NOMO-1 treated with dmso at 0.1 percent for 144 hours (cell line): ENCODE measurements around the gene RNF169.
"Not testable (repeated sequence)": the region's sequence is repeated elsewhere in the genome, so short reads cannot be mapped to it uniquely, and the experiment has no call there.

Source experiments
- DNase-seq: peaks from one replicate; lab custom pipeline; 2025; ENCODE audit not compliant: unreplicated experiment; lab: John Stamatoyannopoulos, UW

The RNF169 gene

GRCh38 chr11:74766905-74767304 is 18.3 kb downstream of the RNF169 start:
- DNase-seq = no peak

- DNase-seq = not testable (repeated sequence)
Observed at GRCh38 chr11:74768172-74768651, 19.6 kb downstream of the RNF169 start.

- DNase-seq = no peak
Observed at GRCh38 chr11:74769055-74769707, 20.5 kb downstream of the RNF169 start.

- DNase-seq = no peak
Observed at GRCh38 chr11:74770456-74770855, 21.8 kb downstream of the RNF169 start.

GRCh38 chr11:74771139-74771538 is 22.5 kb downstream of the RNF169 start:
- no peak for DNase-seq

- no peak for DNase-seq
Observed at GRCh38 chr11:74773476-74773875, 24.8 kb downstream of the RNF169 start.

- DNase-seq = no peak
Observed at GRCh38 chr11:74775762-74776161, 27.1 kb downstream of the RNF169 start.

GRCh38 chr11:74776546-74776945 is 27.9 kb downstream of the RNF169 start:
- no peak for DNase-seq

- no peak for DNase-seq
Observed at GRCh38 chr11:74777038-74777437, 28.4 kb downstream of the RNF169 start.

GRCh38 chr11:74777877-74778276 is 29.2 kb downstream of the RNF169 start:
- DNase-seq = no peak

- no peak for DNase-seq
Observed at GRCh38 chr11:74778581-74778980, 29.9 kb downstream of the RNF169 start.

GRCh38 chr11:74780248-74781005 is 31.8 kb downstream of the RNF169 start:
- DNase-seq = no peak

- DNase-seq = peak; percentile 91
Observed at GRCh38 chr11:74783241-74783871, 34.7 kb downstream of the RNF169 start.

GRCh38 chr11:74784234-74784633 is 35.6 kb downstream of the RNF169 start:
- no peak for DNase-seq

GRCh38 chr11:74784726-74785125 is 36.1 kb downstream of the RNF169 start:
- no peak for DNase-seq

- no peak for DNase-seq
Observed at GRCh38 chr11:74786574-74786973, 37.9 kb downstream of the RNF169 start.

- DNase-seq = no peak
Observed at GRCh38 chr11:74791333-74792100, 42.9 kb downstream of the RNF169 start.

- DNase-seq = no peak
Observed at GRCh38 chr11:74806267-74806666, 57.6 kb downstream of the RNF169 start.

GRCh38 chr11:74809801-74810200 is 61.2 kb downstream of the RNF169 start:
- DNase-seq = no peak

GRCh38 chr11:74815966-74816365 is 67.3 kb downstream of the RNF169 start:
- no peak for DNase-seq

GRCh38 chr11:74816664-74817063 is 68.0 kb downstream of the RNF169 start:
- DNase-seq = no peak
